B cell (primary cell): ENCODE measurements around the gene ANKMY2. TPM values are rescaled to one million over a fixed set of nuclear protein-coding genes. Genes with fewer than 3 reads are reported as not detected.

Source experiments
- ATAC-seq: fragments of 200-7000 bp; cut with Tn5 transposase; one replicate; pipeline ENCODE4 v1.10.0; 2021; ENCODE audit warnings: low read depth, mild to moderate bottlenecking, moderate number of reproducible peaks, moderate library complexity
- CTCF ChIA-PET: fragments of 350-600 bp; sonication (Branson Sonifier 250); formaldehyde crosslinking; loops from one replicate; lab custom pipeline; 2021; ENCODE audit warnings: antibody characterized with exemption, inconsistent platforms; lab: Charles Lee
- POLR2A ChIA-PET: fragments of 350-600 bp; sonication (Branson Sonifier 250); formaldehyde crosslinking; loops from one replicate; lab custom pipeline; 2021; ENCODE audit warnings: antibody characterized with exemption; lab: Charles Lee
- DNase-seq: peaks from one replicate; pipeline ENCODE4 v3.0.0; 2013
- H2AFZ ChIP-seq: 2 replicates; pipeline ENCODE4 v1.6.1; 2012; ENCODE audit warnings: mild to moderate bottlenecking, low read depth, low read length; ENCODE audit not compliant: insufficient read depth, poor library complexity, severe bottlenecking
- H3K27ac ChIP-seq, 2 donors: 1 replicate in 1 of 2; 2 replicates in 1 of 2; pipeline ENCODE4 v1.5.1; 2012 to 2013; ENCODE audit warnings: low read length in 2 of 2, mild to moderate bottlenecking in 2 of 2, moderate library complexity in 1 of 2
- H3K27me3 ChIP-seq, 4 experiments: fragments of 200-600 bp in 1 of 4; sonication (generic) in 1 of 4; replicated peaks in 1 of 4; 1 replicate in 2 of 4; 2 replicates in 2 of 4; pipeline versions ENCODE4 v1.6.1 to v1.7.0; 2013 to 2016; ENCODE audit warnings: low read length in 3 of 4, mild to moderate bottlenecking in 2 of 4, mixed read lengths in 1 of 4, moderate library complexity in 1 of 4; ENCODE audit not compliant: insufficient read depth in 4 of 4, control insufficient read depth in 3 of 4; ENCODE audit errors: control extremely low read depth in 1 of 4
- H3K36me3 ChIP-seq, 2 experiments: replicated peaks in 1 of 2; 1 replicate in 1 of 2; 2 replicates in 1 of 2; pipeline versions ENCODE4 v1.6.1 to v1.7.1; 2013; ENCODE audit warnings: low read length in 1 of 2; ENCODE audit not compliant: insufficient read depth in 2 of 2, control insufficient read depth in 1 of 2; ENCODE audit errors: control extremely low read depth in 1 of 2, extremely low read depth in 1 of 2
- H3K4me1 ChIP-seq, 2 donors: fragments of 200-600 bp in 1 of 2; sonication (generic) in 1 of 2; 1 replicate in 1 of 2; 2 replicates in 1 of 2; pipeline versions ENCODE4 v1.5.1 to v1.6.1; 2013 to 2017; ENCODE audit warnings: low read length in 2 of 2; ENCODE audit not compliant: control insufficient read depth in 2 of 2, insufficient read depth in 2 of 2
- H3K4me2 ChIP-seq: replicated peaks from 2 replicates; pipeline ENCODE3; 2012; ENCODE audit warnings: mild to moderate bottlenecking, low read depth, low read length; ENCODE audit not compliant: poor library complexity, severe bottlenecking
- H3K4me3 ChIP-seq, 5 experiments: fragments of 200-600 bp in 1 of 5; sonication (generic) in 1 of 5; 1 replicate in 3 of 5; 2 replicates in 2 of 5; pipeline versions ENCODE4 v1.5.1 to v1.7.0; 2011 to 2016; ENCODE audit warnings: low read length in 4 of 5, mild to moderate bottlenecking in 4 of 5, low read depth in 2 of 5, control low read depth in 1 of 5, moderate library complexity in 1 of 5; ENCODE audit not compliant: insufficient read depth in 1 of 5; ENCODE audit errors: control extremely low read depth in 1 of 5, extremely low read depth in 1 of 5
- H3K79me2 ChIP-seq: fragments of 200-600 bp; sonication (generic); one replicate; pipeline ENCODE4 v1.6.0; 2016; ENCODE audit warnings: low read length; ENCODE audit not compliant: control insufficient read depth, insufficient read depth
- H3K9ac ChIP-seq: fragments of 200-600 bp; sonication (generic); 2 replicates; pipeline ENCODE4 v1.6.1; 2017; ENCODE audit warnings: mild to moderate bottlenecking, low read length, moderate library complexity
- H3K9me3 ChIP-seq, 3 donors: one replicate each; pipeline versions ENCODE4 v1.6.1 to v1.7.1; 2013; ENCODE audit warnings: low read length in 2 of 3; ENCODE audit not compliant: control insufficient read depth in 2 of 3, insufficient read depth in 1 of 3; ENCODE audit errors: control extremely low read depth in 1 of 3
- H4K20me1 ChIP-seq: 2 replicates; pipeline ENCODE4 v1.6.0; 2012; ENCODE audit warnings: mild to moderate bottlenecking, low read length; ENCODE audit not compliant: insufficient read depth, control insufficient read depth, poor library complexity, severe bottlenecking
- H3K27ac Mint-ChIP-seq: one replicate; pipeline ENCODE4 v1.8.0; 2021; ENCODE audit warnings: mixed read lengths
- H3K27me3 Mint-ChIP-seq: one replicate; pipeline ENCODE4 v1.8.0; 2021; ENCODE audit warnings: mixed read lengths
- H3K4me1 Mint-ChIP-seq: one replicate; pipeline ENCODE4 v1.8.0; 2021; ENCODE audit warnings: mixed read lengths
- H3K4me3 Mint-ChIP-seq: one replicate; pipeline ENCODE4 v1.8.0; 2021; ENCODE audit warnings: mixed read lengths
- H3K9me3 Mint-ChIP-seq: one replicate; pipeline ENCODE4 v1.8.0; 2022; ENCODE audit warnings: mixed read lengths; ENCODE audit not compliant: insufficient read depth
- EZH2 ChIP-seq: IDR thresholded peaks from 2 replicates; pipeline ENCODE4 v1.6.1; 2012; ENCODE audit warnings: borderline replicate concordance, low read depth, mild to moderate bottlenecking, moderate library complexity, low read length; ENCODE audit not compliant: insufficient read depth, poor library complexity, severe bottlenecking
- WGBS: methylation state at CpG from one replicate; pipeline ENCODE4 v1.1.5; 2013; ENCODE audit warnings: missing lambda C conversion rate; ENCODE audit not compliant: insufficient coverage; 5-methylcytosine and 5-hydroxymethylcytosine counted together
- intact Hi-C: fragments of 100-400 bp; cut with micrococcal nuclease; formaldehyde crosslinking; loops from one replicate; pipeline ENCODE4 v1.10.0; 2022
- polyA plus RNA-seq: library from polyadenylated mRNA; depleted of rRNA; stranded (reverse); fragments of >200 nt; gene quantifications from 2 replicates; pipeline ENCODE4 v1.2.3, GENCODE V29; 2012
- total RNA-seq, 2 donors: library from RNA; stranded (reverse); fragments of 120-200 nt in 1 of 2; gene quantifications; 1 replicate in 1 of 2; 2 replicates in 1 of 2; pipeline versions ENCODE4 v1.2.3 to v1.2.4, GENCODE V29; 2013 to 2022
- TF ChIP-seq, protein P1 (sequence below): fragments of 200-600 bp; IDR thresholded peaks from one replicate; pipeline ENCODE4 v1.8.0; 2022; ENCODE audit warnings: antibody characterized with exemption, mild to moderate bottlenecking

ANKMY2 gene
- total and polyA plus RNA-seq, 2 donors (not counting 1 experiment from before 2014, with no cell fraction given): 7.6 to 17.8 TPM

GRCh38 chr7:16592395-16592794 lies 53.2 kb downstream of the ANKMY2 start:
- no peak overlapping the region for H2AFZ ChIP-seq
- H3K27ac Mint-ChIP-seq: no peak overlapping the region
- no CpG with 5 or more reads among the region's 3 CpGs for WGBS
- no peaks in the 10 kb centered on the region for H3K36me3 ChIP-seq
- no peaks in the 10 kb centered on the region for H3K27me3 Mint-ChIP-seq
- H3K27me3 ChIP-seq: no peaks in the 10 kb centered on the region
- TF ChIP-seq, protein P1, sequence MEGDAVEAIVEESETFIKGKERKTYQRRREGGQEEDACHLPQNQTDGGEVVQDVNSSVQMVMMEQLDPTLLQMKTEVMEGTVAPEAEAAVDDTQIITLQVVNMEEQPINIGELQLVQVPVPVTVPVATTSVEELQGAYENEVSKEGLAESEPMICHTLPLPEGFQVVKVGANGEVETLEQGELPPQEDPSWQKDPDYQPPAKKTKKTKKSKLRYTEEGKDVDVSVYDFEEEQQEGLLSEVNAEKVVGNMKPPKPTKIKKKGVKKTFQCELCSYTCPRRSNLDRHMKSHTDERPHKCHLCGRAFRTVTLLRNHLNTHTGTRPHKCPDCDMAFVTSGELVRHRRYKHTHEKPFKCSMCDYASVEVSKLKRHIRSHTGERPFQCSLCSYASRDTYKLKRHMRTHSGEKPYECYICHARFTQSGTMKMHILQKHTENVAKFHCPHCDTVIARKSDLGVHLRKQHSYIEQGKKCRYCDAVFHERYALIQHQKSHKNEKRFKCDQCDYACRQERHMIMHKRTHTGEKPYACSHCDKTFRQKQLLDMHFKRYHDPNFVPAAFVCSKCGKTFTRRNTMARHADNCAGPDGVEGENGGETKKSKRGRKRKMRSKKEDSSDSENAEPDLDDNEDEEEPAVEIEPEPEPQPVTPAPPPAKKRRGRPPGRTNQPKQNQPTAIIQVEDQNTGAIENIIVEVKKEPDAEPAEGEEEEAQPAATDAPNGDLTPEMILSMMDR: no peak
- TF ChIP-seq EZH2: no peak
- ChIA-PET POLR2A (no interaction called here), CTCF (no interaction called here)
- H3K4me1 Mint-ChIP-seq: no peaks in the 10 kb centered on the region
- no peak for DNase-seq
- H3K9ac ChIP-seq: no peak overlapping the region
- H4K20me1 ChIP-seq: no peaks in the 10 kb centered on the region
- H3K4me1 ChIP-seq: no peaks in the 10 kb centered on the region
- intact Hi-C loops: no loop called here
- no peaks in the 10 kb centered on the region for H3K9me3 Mint-ChIP-seq
- no peak overlapping the region for H3K4me3 Mint-ChIP-seq
- ATAC-seq: no peak
- no peak overlapping the region for H3K27ac ChIP-seq
- H3K4me2 ChIP-seq: no peak overlapping the region
- no peak overlapping the region for H3K4me3 ChIP-seq
- H3K79me2 ChIP-seq: no peaks in the 10 kb centered on the region
- H3K9me3 ChIP-seq: no peaks in the 10 kb centered on the region

DNA sequence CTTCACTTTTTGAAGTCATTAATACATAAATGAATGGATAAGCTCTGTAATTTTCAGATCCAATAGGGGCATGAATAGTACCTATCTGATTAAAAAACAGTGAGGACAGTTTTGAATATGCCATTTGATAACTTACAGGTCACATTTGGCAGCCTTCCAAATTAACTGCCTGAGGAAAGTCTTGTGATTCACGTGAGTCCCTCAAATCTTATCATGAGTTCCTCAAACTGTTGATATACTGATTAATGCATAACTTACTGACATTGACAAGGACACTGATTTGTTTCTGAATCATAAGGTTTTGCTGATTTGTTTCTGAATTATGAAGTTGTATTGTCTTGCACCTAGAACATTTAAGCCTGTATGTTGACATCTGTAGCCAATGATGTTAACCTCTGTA lies 55.1 kb downstream of the ANKMY2 start:
- POLR2A ChIA-PET: no interaction called here
- Histone ChIP-seq H3K9ac (no peak overlapping the region), H4K20me1 (no peaks in the 10 kb centered on the region), H3K79me2 (no peaks in the 10 kb centered on the region), H2AFZ (no peak overlapping the region), H3K27ac (no peak overlapping the region), H3K9me3 (no peaks in the 10 kb centered on the region), H3K4me2 (no peak overlapping the region), H3K4me3 (no peak overlapping the region), H3K36me3 (no peaks in the 10 kb centered on the region), H3K4me1 (no peaks in the 10 kb centered on the region), H3K27me3 (no peaks in the 10 kb centered on the region)
- H3K27me3 Mint-ChIP-seq: no peaks in the 10 kb centered on the region
- no peak overlapping the region for H3K4me3 Mint-ChIP-seq
- H3K4me1 Mint-ChIP-seq: no peaks in the 10 kb centered on the region
- no CpG with 5 or more reads among the region's 1 CpG for WGBS
- intact Hi-C loops: no loop called here
- CTCF ChIA-PET: no interaction called here
- DNase-seq (no peak), ATAC-seq (no peak)
- TF ChIP-seq EZH2: no peak
- TF ChIP-seq, protein P1: no peak
- no peaks in the 10 kb centered on the region for H3K9me3 Mint-ChIP-seq
- H3K27ac Mint-ChIP-seq: no peak overlapping the region
